SW 1271 (cell line): ENCODE data around the gene MBOAT2.
A peak's percentile ranks its signal among the peaks of the same experiment; 100 is the strongest.

Experiments
- DNase-seq, 2 experiments: peaks; one replicate each; lab custom pipeline; 2025; lab: John Stamatoyannopoulos, UW

MBOAT2 gene

GRCh38 chr2:9018109-9018508 is 14.6 kb upstream of the MBOAT2 start:
- no peak for DNase-seq

GRCh38 chr2:9017411-9017810 is 13.9 kb upstream of the MBOAT2 start:
- DNase-seq: no peak

- DNase-seq: no peak
Measured at GRCh38 chr2:9015998-9016397, 12.5 kb upstream of the MBOAT2 start.

- DNase-seq: no peak
Measured at GRCh38 chr2:9013403-9013802, 9.9 kb upstream of the MBOAT2 start.

GRCh38 chr2:9010866-9011265 is 7.4 kb upstream of the MBOAT2 start:
- no peak for DNase-seq

GRCh38 chr2:9008951-9009664 is 5.6 kb upstream of the MBOAT2 start:
- DNase-seq: no peak

- no peak for DNase-seq
Measured at GRCh38 chr2:9006368-9006767, 2.9 kb upstream of the MBOAT2 start.

GRCh38 chr2:9004338-9005204 is 1.1 kb upstream of the MBOAT2 start:
- peak in 1 of 2 experiments; percentile 38 for DNase-seq

- no peak for DNase-seq
Measured at GRCh38 chr2:9003366-9003615, 193 bp downstream of the MBOAT2 start.

GRCh38 chr2:9002637-9003365 is 683 bp downstream of the MBOAT2 start:
- peak in 1 of 2 experiments; percentile 15 for DNase-seq

GRCh38 chr2:9002313-9002636 is 1.2 kb downstream of the MBOAT2 start:
- DNase-seq: no peak

- no peak for DNase-seq
Measured at GRCh38 chr2:9001778-9002177, 1.7 kb downstream of the MBOAT2 start.

GRCh38 chr2:9001229-9001628 is 2.3 kb downstream of the MBOAT2 start:
- DNase-seq: no peak

- DNase-seq: no peak
Measured at GRCh38 chr2:9000442-9000841, 3.0 kb downstream of the MBOAT2 start.

GRCh38 chr2:8999797-9000196 is 3.7 kb downstream of the MBOAT2 start:
- DNase-seq: no peak

GRCh38 chr2:8999102-8999446 is 4.4 kb downstream of the MBOAT2 start:
- DNase-seq: no peak

- DNase-seq: no peak
Measured at GRCh38 chr2:8998418-8999101, 4.9 kb downstream of the MBOAT2 start.

GRCh38 chr2:8997631-8998030 is 5.9 kb downstream of the MBOAT2 start:
- no peak for DNase-seq

GRCh38 chr2:8997108-8997507 is 6.4 kb downstream of the MBOAT2 start:
- no peak for DNase-seq

- DNase-seq: no peak
Measured at GRCh38 chr2:8996006-8996405, 7.5 kb downstream of the MBOAT2 start.

GRCh38 chr2:8994386-8994785 is 9.1 kb downstream of the MBOAT2 start:
- no peak for DNase-seq

- DNase-seq: no peak
Measured at GRCh38 chr2:8993902-8994278, 9.6 kb downstream of the MBOAT2 start.
